Sigmoid colon (tissue), 7 donors: ENCODE measurements around the gene CCDC85A. TPM values are rescaled to one million over a fixed set of nuclear protein-coding genes. Genes with fewer than 3 reads are reported as not detected.

Source experiments
- DNase-seq: peaks from one replicate; pipeline ENCODE4 v3.0.0-alpha.2; 2019
- H3K27ac ChIP-seq, 4 donors: fragments of 200-600 bp; sonication (generic); one replicate each; pipeline ENCODE4 v1.5.1; 2016 to 2019; ENCODE audit warnings: mild to moderate bottlenecking in 1 of 4
- H3K27me3 ChIP-seq, 3 donors: fragments of 200-600 bp; sonication (generic); one replicate each; pipeline ENCODE4 v1.5.1; 2019; ENCODE audit warnings: mild to moderate bottlenecking in 1 of 3
- H3K36me3 ChIP-seq, 4 donors: fragments of 200-600 bp; sonication (generic); one replicate each; pipeline ENCODE4 v1.5.1; 2016 to 2019
- H3K4me1 ChIP-seq, 4 donors: fragments of 200-600 bp; sonication (generic); one replicate each; pipeline ENCODE4 v1.5.1; 2017 to 2019
- H3K4me3 ChIP-seq, 4 donors: fragments of 200-600 bp; sonication (generic); one replicate each; pipeline ENCODE4 v1.5.1; 2017 to 2019; ENCODE audit warnings: mild to moderate bottlenecking in 2 of 4, moderate library complexity in 1 of 4
- H3K9me3 ChIP-seq, 4 donors: fragments of 200-600 bp in 3 of 4; sonication (generic) in 3 of 4; one replicate each; pipeline versions ENCODE4 v1.5.1 to v1.6.1; 2013 to 2019
- EP300 ChIP-seq, 4 donors: sonication (generic); formaldehyde crosslinking; IDR thresholded peaks; one replicate each; pipeline ENCODE4 v1.6.1; 2017; ENCODE audit warnings: antibody characterized with exemption in 4 of 4
- POLR2A ChIP-seq, 2 donors: fragments of 450-650 bp; IDR thresholded peaks; one replicate each; pipeline ENCODE4 v1.6.1; 2016; ENCODE audit warnings: antibody characterized with exemption in 2 of 2, mild to moderate bottlenecking in 2 of 2, moderate library complexity in 2 of 2
- POLR2AphosphoS5 ChIP-seq, 4 donors: sonication (generic); formaldehyde crosslinking; IDR thresholded peaks; one replicate each; pipeline ENCODE4 v1.6.1; 2017; ENCODE audit warnings: antibody characterized with exemption in 4 of 4
- WGBS, 2 donors: extraction: QIAGEN DNeasy Blood & Tissue Kit; methylation state at CpG; one replicate each; pipeline ENCODE4 v1.1.7; 2013; 5-methylcytosine and 5-hydroxymethylcytosine counted together
- intact Hi-C: fragments of 100-400 bp; cut with DNase I; formaldehyde crosslinking; loops from one replicate; pipeline ENCODE4 v1.15.1; 2023
- polyA plus RNA-seq, 3 donors: library from polyadenylated mRNA; stranded (reverse); fragments of 200-250 nt; gene quantifications; one replicate each; pipeline ENCODE4 v1.2.3, GENCODE V29; 2013
- total RNA-seq, 4 donors: library from RNA; depleted of rRNA; stranded (reverse); fragments of >200 nt; gene quantifications; one replicate each; pipeline ENCODE4 v1.1.0, GENCODE V29; 2016
- TF ChIP-seq, protein P1 (sequence below), 4 experiments: fragments of 450-650 bp in 3 of 4; fragments of 200-600 bp in 1 of 4; IDR thresholded peaks; one replicate each; pipeline ENCODE4 v1.5.1; 2016 to 2019; ENCODE audit warnings: antibody characterized with exemption in 4 of 4, mild to moderate bottlenecking in 3 of 4, moderate library complexity in 2 of 4
- donor health status: healthy with polysubstance abuse.
- donor health status: Bipolar disorder and iron deficiency.
- donor health status: healthy.

CCDC85A gene
- total and polyA plus RNA-seq, 7 donors = 0.58 to 8.2 (median 3.5) TPM; not detected in 2

GRCh38 chr2:56292951-56293350 is 109.2 kb downstream of the CCDC85A start:
- Histone ChIP-seq H3K27ac (no peak overlapping the region), H3K4me1 (no peaks in the 10 kb centered on the region), H3K36me3 (no peaks in the 10 kb centered on the region), H3K4me3 (no peak overlapping the region), H3K9me3 (no peaks in the 10 kb centered on the region), H3K27me3 (no peaks in the 10 kb centered on the region)
- intact Hi-C loops = no loop called here
- 88% methylated on average over 2 of the region's 2 CpGs for WGBS, 2 donors
- no peak for TF ChIP-seq POLR2AphosphoS5 (IDR thresholded peaks at IDR 0.05)
- no peak for TF ChIP-seq POLR2A (IDR thresholded peaks at IDR 0.05)
- TF ChIP-seq EP300 (IDR thresholded peaks at IDR 0.05) = no peak
- TF ChIP-seq, protein P1, sequence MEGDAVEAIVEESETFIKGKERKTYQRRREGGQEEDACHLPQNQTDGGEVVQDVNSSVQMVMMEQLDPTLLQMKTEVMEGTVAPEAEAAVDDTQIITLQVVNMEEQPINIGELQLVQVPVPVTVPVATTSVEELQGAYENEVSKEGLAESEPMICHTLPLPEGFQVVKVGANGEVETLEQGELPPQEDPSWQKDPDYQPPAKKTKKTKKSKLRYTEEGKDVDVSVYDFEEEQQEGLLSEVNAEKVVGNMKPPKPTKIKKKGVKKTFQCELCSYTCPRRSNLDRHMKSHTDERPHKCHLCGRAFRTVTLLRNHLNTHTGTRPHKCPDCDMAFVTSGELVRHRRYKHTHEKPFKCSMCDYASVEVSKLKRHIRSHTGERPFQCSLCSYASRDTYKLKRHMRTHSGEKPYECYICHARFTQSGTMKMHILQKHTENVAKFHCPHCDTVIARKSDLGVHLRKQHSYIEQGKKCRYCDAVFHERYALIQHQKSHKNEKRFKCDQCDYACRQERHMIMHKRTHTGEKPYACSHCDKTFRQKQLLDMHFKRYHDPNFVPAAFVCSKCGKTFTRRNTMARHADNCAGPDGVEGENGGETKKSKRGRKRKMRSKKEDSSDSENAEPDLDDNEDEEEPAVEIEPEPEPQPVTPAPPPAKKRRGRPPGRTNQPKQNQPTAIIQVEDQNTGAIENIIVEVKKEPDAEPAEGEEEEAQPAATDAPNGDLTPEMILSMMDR (IDR thresholded peaks at IDR 0.05) = no peak
- no peak for DNase-seq

- Histone ChIP-seq H3K4me3 (no peak overlapping the region), H3K27me3 (no peaks in the 10 kb centered on the region), H3K36me3 (no peaks in the 10 kb centered on the region), H3K27ac (no peak overlapping the region), H3K4me1 (no peaks in the 10 kb centered on the region), H3K9me3 (no peaks in the 10 kb centered on the region)
- no peak for DNase-seq
- TF ChIP-seq, protein P1 (IDR thresholded peaks at IDR 0.05) = no peak
- TF ChIP-seq POLR2AphosphoS5 (IDR thresholded peaks at IDR 0.05) (no peak), EP300 (IDR thresholded peaks at IDR 0.05) (no peak)
- intact Hi-C loops = no loop called here
- 83 to 86% methylated on average over 3 of the region's 3 CpGs for WGBS, 2 donors
Observed at GRCh38 chr2:56295666-56296065, 111.9 kb downstream of the CCDC85A start.

GRCh38 chr2:56297671-56298070 is 113.9 kb downstream of the CCDC85A start:
- intact Hi-C loops = no loop called here
- no peaks in the 10 kb centered on the region for H3K4me1 ChIP-seq
- DNase-seq = no peak
- no peaks in the 10 kb centered on the region for H3K36me3 ChIP-seq
- WGBS, 2 donors = 87 to 93% methylated on average over 3 of the region's 3 CpGs
- no peaks in the 10 kb centered on the region for H3K9me3 ChIP-seq
- H3K4me3 ChIP-seq = no peak overlapping the region
- H3K27me3 ChIP-seq = no peaks in the 10 kb centered on the region
- no peak overlapping the region for H3K27ac ChIP-seq
- TF ChIP-seq POLR2A (IDR thresholded peaks at IDR 0.05) (no peak), EP300 (IDR thresholded peaks at IDR 0.05) (no peak)
- TF ChIP-seq, protein P1 (IDR thresholded peaks at IDR 0.05) = no peak

- no peak for TF ChIP-seq POLR2AphosphoS5 (IDR thresholded peaks at IDR 0.05)
- TF ChIP-seq POLR2A (IDR thresholded peaks at IDR 0.05) = no peak
- no peak for TF ChIP-seq EP300 (IDR thresholded peaks at IDR 0.05)
- TF ChIP-seq, protein P1 (IDR thresholded peaks at IDR 0.05) = no peak
- 74 to 84% methylated on average over 3 of the region's 3 CpGs for WGBS, 2 donors
- no peak overlapping the region for H3K4me3 ChIP-seq
- no peaks in the 10 kb centered on the region for H3K27me3 ChIP-seq
- no peaks in the 10 kb centered on the region for H3K4me1 ChIP-seq
- no peak for DNase-seq
- H3K36me3 ChIP-seq = no peaks in the 10 kb centered on the region
- intact Hi-C loops = no loop called here
- H3K9me3 ChIP-seq = no peaks in the 10 kb centered on the region
- no peak overlapping the region for H3K27ac ChIP-seq
Observed at GRCh38 chr2:56299171-56299691, 115.4 kb downstream of the CCDC85A start.

DNA sequence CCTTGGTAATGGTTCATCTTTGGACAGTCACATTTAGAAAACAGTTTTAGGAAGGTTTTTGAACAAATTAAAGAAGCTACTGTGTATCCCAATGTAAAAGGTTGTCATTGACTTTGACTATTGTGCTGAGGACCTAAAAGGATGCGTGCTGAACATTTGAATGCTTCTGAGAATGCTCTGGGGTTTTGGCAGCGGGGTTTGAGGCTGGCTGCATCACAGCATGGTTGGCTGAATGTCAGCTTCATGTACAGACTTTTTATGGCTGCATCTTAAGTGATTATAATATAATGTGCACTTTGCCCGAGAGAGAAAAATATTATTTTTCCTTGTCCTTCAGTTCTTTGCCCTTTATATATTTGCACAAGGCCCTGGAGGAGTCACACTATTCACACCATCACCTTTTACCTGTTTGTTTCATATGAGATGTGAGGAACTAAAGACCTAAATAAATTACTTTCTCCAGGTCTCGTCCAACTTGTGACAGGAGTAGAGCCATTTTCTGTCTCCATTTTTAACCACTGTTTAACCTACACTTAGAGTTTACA is 125.9 kb downstream of the CCDC85A start:
- Histone ChIP-seq H3K36me3 (no peaks in the 10 kb centered on the region), H3K4me3 (no peak overlapping the region), H3K4me1 (peaks cover 0 to 17% (median 3%) of the 10 kb centered on the region in 4 donors), H3K9me3 (no peaks in the 10 kb centered on the region), H3K27me3 (no peaks in the 10 kb centered on the region), H3K27ac (no peak overlapping the region)
- intact Hi-C loops = no loop called here
- 30 to 59% methylated on average over 4 of the region's 4 CpGs for WGBS, 2 donors
- TF ChIP-seq EP300 (IDR thresholded peaks at IDR 0.05) = no peak
- TF ChIP-seq, protein P1 (IDR thresholded peaks at IDR 0.05) = no peak
- TF ChIP-seq POLR2AphosphoS5 (IDR thresholded peaks at IDR 0.05) = no peak
- no peak for TF ChIP-seq POLR2A (IDR thresholded peaks at IDR 0.05)
- DNase-seq = no peak
